Measurements from ENCODE around the gene THRB.

The THRB gene

GRCh38 chr3:24191801-24192403 is 302.7 kb downstream of the THRB start:
- H3K27ac ChIP-seq (ENCODE audit: insufficient read depth, low read length, poor library complexity, severe bottlenecking), result no peak overlapping the region
- no peaks in the 10 kb centered on the region for H3K36me3 ChIP-seq (ENCODE audit: control insufficient read depth, insufficient read depth, low read length)
- DNase-seq, result no peak
- H3K27me3 ChIP-seq (replicated peaks; ENCODE audit: control insufficient read depth, insufficient read depth, low read length, poor library complexity, severe bottlenecking), result no peaks in the 10 kb centered on the region
- H3K9me3 ChIP-seq (ENCODE audit: control insufficient read depth, low read length), result no peaks in the 10 kb centered on the region
- H3K4me3 ChIP-seq (ENCODE audit: insufficient read depth, low read depth, low read length, poor library complexity, severe bottlenecking), result no peak overlapping the region
- H3K4me1 ChIP-seq (ENCODE audit: control insufficient read depth, insufficient read depth, low read length, poor library complexity, severe bottlenecking), result no peaks in the 10 kb centered on the region

GRCh38 chr3:24190256-24190655 is 304.4 kb downstream of the THRB start:
- DNase-seq, result no peak
- no peaks in the 10 kb centered on the region for H3K9me3 ChIP-seq (ENCODE audit: control insufficient read depth, low read length)
- no peak overlapping the region for H3K4me3 ChIP-seq (ENCODE audit: insufficient read depth, low read depth, low read length, poor library complexity, severe bottlenecking)
- H3K27me3 ChIP-seq (replicated peaks; ENCODE audit: control insufficient read depth, insufficient read depth, low read length, poor library complexity, severe bottlenecking), result no peaks in the 10 kb centered on the region
- H3K4me1 ChIP-seq (ENCODE audit: control insufficient read depth, insufficient read depth, low read length, poor library complexity, severe bottlenecking), result no peaks in the 10 kb centered on the region
- no peak overlapping the region for H3K27ac ChIP-seq (ENCODE audit: insufficient read depth, low read length, poor library complexity, severe bottlenecking)
- H3K36me3 ChIP-seq (ENCODE audit: control insufficient read depth, insufficient read depth, low read length), result no peaks in the 10 kb centered on the region

GRCh38 chr3:24185738-24186384 is 308.8 kb downstream of the THRB start:
- Histone ChIP-seq H3K9me3 (ENCODE audit: control insufficient read depth, low read length) (no peaks in the 10 kb centered on the region), H3K27me3 (replicated peaks; ENCODE audit: control insufficient read depth, insufficient read depth, low read length, poor library complexity, severe bottlenecking) (no peaks in the 10 kb centered on the region), H3K4me1 (ENCODE audit: control insufficient read depth, insufficient read depth, low read length, poor library complexity, severe bottlenecking) (no peaks in the 10 kb centered on the region), H3K27ac (ENCODE audit: insufficient read depth, low read length, poor library complexity, severe bottlenecking) (no peak overlapping the region), H3K4me3 (ENCODE audit: insufficient read depth, low read depth, low read length, poor library complexity, severe bottlenecking) (no peak overlapping the region), H3K36me3 (ENCODE audit: control insufficient read depth, insufficient read depth, low read length) (no peaks in the 10 kb centered on the region)
- DNase-seq, result no peak

- Histone ChIP-seq H3K4me3 (ENCODE audit: insufficient read depth, low read depth, low read length, poor library complexity, severe bottlenecking) (no peak overlapping the region), H3K27ac (ENCODE audit: insufficient read depth, low read length, poor library complexity, severe bottlenecking) (no peak overlapping the region), H3K4me1 (ENCODE audit: control insufficient read depth, insufficient read depth, low read length, poor library complexity, severe bottlenecking) (no peaks in the 10 kb centered on the region), H3K9me3 (ENCODE audit: control insufficient read depth, low read length) (no peaks in the 10 kb centered on the region), H3K36me3 (ENCODE audit: control insufficient read depth, insufficient read depth, low read length) (no peaks in the 10 kb centered on the region), H3K27me3 (replicated peaks; ENCODE audit: control insufficient read depth, insufficient read depth, low read length, poor library complexity, severe bottlenecking) (no peaks in the 10 kb centered on the region)
- no peak for DNase-seq
Observed at GRCh38 chr3:24184528-24185176, 310.0 kb downstream of the THRB start.

GRCh38 chr3:24182756-24183155 is 311.9 kb downstream of the THRB start:
- Histone ChIP-seq H3K27ac (ENCODE audit: insufficient read depth, low read length, poor library complexity, severe bottlenecking) (no peak overlapping the region), H3K36me3 (ENCODE audit: control insufficient read depth, insufficient read depth, low read length) (no peaks in the 10 kb centered on the region), H3K27me3 (replicated peaks; ENCODE audit: control insufficient read depth, insufficient read depth, low read length, poor library complexity, severe bottlenecking) (no peaks in the 10 kb centered on the region), H3K4me1 (ENCODE audit: control insufficient read depth, insufficient read depth, low read length, poor library complexity, severe bottlenecking) (no peaks in the 10 kb centered on the region), H3K9me3 (ENCODE audit: control insufficient read depth, low read length) (no peaks in the 10 kb centered on the region), H3K4me3 (ENCODE audit: insufficient read depth, low read depth, low read length, poor library complexity, severe bottlenecking) (no peak overlapping the region)
- no peak for DNase-seq

- DNase-seq, result no peak
- no peaks in the 10 kb centered on the region for H3K4me1 ChIP-seq (ENCODE audit: control insufficient read depth, insufficient read depth, low read length, poor library complexity, severe bottlenecking)
- H3K27me3 ChIP-seq (replicated peaks; ENCODE audit: control insufficient read depth, insufficient read depth, low read length, poor library complexity, severe bottlenecking), result no peaks in the 10 kb centered on the region
- H3K9me3 ChIP-seq (ENCODE audit: control insufficient read depth, low read length), result no peaks in the 10 kb centered on the region
- H3K27ac ChIP-seq (ENCODE audit: insufficient read depth, low read length, poor library complexity, severe bottlenecking), result no peak overlapping the region
- no peaks in the 10 kb centered on the region for H3K36me3 ChIP-seq (ENCODE audit: control insufficient read depth, insufficient read depth, low read length)
- H3K4me3 ChIP-seq (ENCODE audit: insufficient read depth, low read depth, low read length, poor library complexity, severe bottlenecking), result no peak overlapping the region
Observed at GRCh38 chr3:24181256-24181655, 313.4 kb downstream of the THRB start.

- H3K36me3 ChIP-seq (ENCODE audit: control insufficient read depth, insufficient read depth, low read length), result no peaks in the 10 kb centered on the region
- DNase-seq, result no peak
- H3K9me3 ChIP-seq (ENCODE audit: control insufficient read depth, low read length), result no peaks in the 10 kb centered on the region
- H3K4me1 ChIP-seq (ENCODE audit: control insufficient read depth, insufficient read depth, low read length, poor library complexity, severe bottlenecking), result no peaks in the 10 kb centered on the region
- H3K4me3 ChIP-seq (ENCODE audit: insufficient read depth, low read depth, low read length, poor library complexity, severe bottlenecking), result no peak overlapping the region
- no peaks in the 10 kb centered on the region for H3K27me3 ChIP-seq (replicated peaks; ENCODE audit: control insufficient read depth, insufficient read depth, low read length, poor library complexity, severe bottlenecking)
- no peak overlapping the region for H3K27ac ChIP-seq (ENCODE audit: insufficient read depth, low read length, poor library complexity, severe bottlenecking)
Observed at GRCh38 chr3:24180616-24181015, 314.0 kb downstream of the THRB start.

GRCh38 chr3:24177201-24177600 is 317.4 kb downstream of the THRB start:
- Histone ChIP-seq H3K36me3 (ENCODE audit: control insufficient read depth, insufficient read depth, low read length) (no peaks in the 10 kb centered on the region), H3K4me3 (ENCODE audit: insufficient read depth, low read depth, low read length, poor library complexity, severe bottlenecking) (no peak overlapping the region), H3K27me3 (replicated peaks; ENCODE audit: control insufficient read depth, insufficient read depth, low read length, poor library complexity, severe bottlenecking) (no peaks in the 10 kb centered on the region), H3K27ac (ENCODE audit: insufficient read depth, low read length, poor library complexity, severe bottlenecking) (no peak overlapping the region), H3K4me1 (ENCODE audit: control insufficient read depth, insufficient read depth, low read length, poor library complexity, severe bottlenecking) (no peaks in the 10 kb centered on the region), H3K9me3 (ENCODE audit: control insufficient read depth, low read length) (no peaks in the 10 kb centered on the region)
- DNase-seq, result no peak

- Histone ChIP-seq H3K27ac (ENCODE audit: insufficient read depth, low read length, poor library complexity, severe bottlenecking) (no peak overlapping the region), H3K27me3 (replicated peaks; ENCODE audit: control insufficient read depth, insufficient read depth, low read length, poor library complexity, severe bottlenecking) (no peaks in the 10 kb centered on the region), H3K36me3 (ENCODE audit: control insufficient read depth, insufficient read depth, low read length) (no peaks in the 10 kb centered on the region)
Observed at GRCh38 chr3:24174614-24175013, 320.0 kb downstream of the THRB start.

GRCh38 chr3:24168977-24169376 is 325.7 kb downstream of the THRB start:
- no peak for DNase-seq
- H3K9me3 ChIP-seq (ENCODE audit: control insufficient read depth, low read length), result no peaks in the 10 kb centered on the region
- no peaks in the 10 kb centered on the region for H3K36me3 ChIP-seq (ENCODE audit: control insufficient read depth, insufficient read depth, low read length)
- H3K27me3 ChIP-seq (replicated peaks; ENCODE audit: control insufficient read depth, insufficient read depth, low read length, poor library complexity, severe bottlenecking), result no peaks in the 10 kb centered on the region
- H3K4me3 ChIP-seq (ENCODE audit: insufficient read depth, low read depth, low read length, poor library complexity, severe bottlenecking), result no peak overlapping the region
- no peaks in the 10 kb centered on the region for H3K4me1 ChIP-seq (ENCODE audit: control insufficient read depth, insufficient read depth, low read length, poor library complexity, severe bottlenecking)
- no peak overlapping the region for H3K27ac ChIP-seq (ENCODE audit: insufficient read depth, low read length, poor library complexity, severe bottlenecking)

More at GRCh38 chr3:24174614-24175013, 320.0 kb downstream of the THRB start:
- Histone ChIP-seq H3K4me1 (ENCODE audit: control insufficient read depth, insufficient read depth, low read length, poor library complexity, severe bottlenecking) (no peaks in the 10 kb centered on the region), H3K9me3 (ENCODE audit: control insufficient read depth, low read length) (no peaks in the 10 kb centered on the region), H3K4me3 (ENCODE audit: insufficient read depth, low read depth, low read length, poor library complexity, severe bottlenecking) (no peak overlapping the region)
- no peak for DNase-seq

All from effector memory CD4-positive, alpha-beta T cell (primary cell).